Measurements from ENCODE around the gene RBM18. TPM values are rescaled to one million over a fixed set of nuclear protein-coding genes. Genes with fewer than 3 reads are reported as not detected.

RBM18 gene
- polyA plus RNA-seq, 3 donors from 2014 or later, result 20.9 to 26.5 (median 21.8) TPM

DNA sequence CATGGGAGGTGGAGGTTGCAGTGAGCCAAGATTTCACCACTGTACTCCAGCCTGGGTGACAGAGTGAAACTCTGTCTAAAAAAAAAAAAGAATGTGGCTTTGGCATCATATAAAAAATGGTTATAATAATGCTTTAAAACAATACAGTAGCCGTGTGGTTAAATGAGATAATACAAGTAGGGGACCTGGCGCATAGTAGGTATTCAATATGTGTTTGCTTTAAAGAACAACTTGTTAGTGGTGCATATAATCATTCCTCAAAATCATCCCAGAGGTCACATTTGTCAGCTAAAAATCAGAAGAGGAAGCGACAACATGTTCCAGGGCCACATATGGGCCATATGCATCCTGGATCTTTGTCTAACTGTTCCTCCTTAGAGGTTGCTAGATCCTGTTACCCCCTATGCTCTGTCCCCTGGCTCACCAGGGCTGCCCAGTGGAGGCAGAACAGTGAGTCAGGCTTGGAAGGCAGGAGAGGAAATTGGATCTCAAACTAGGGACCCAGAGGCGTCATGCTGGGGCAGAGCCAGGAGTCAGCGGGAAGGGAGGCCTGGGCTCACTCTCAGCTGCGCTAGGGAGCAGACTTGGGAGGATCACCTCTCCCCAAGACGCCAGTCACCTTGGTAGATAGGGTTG lies 63.6 kb downstream of the RBM18 start:
- H3K27me3 Mint-ChIP-seq (ENCODE audit: low read depth in 3 of 3), result peaks cover 0 to 3% (median 2%) of the 10 kb centered on the region in 3 donors
- no peak for DNase-seq
- H3K9me3 Mint-ChIP-seq, result no peaks in the 10 kb centered on the region
- H3K27ac Mint-ChIP-seq, result no peak overlapping the region
- no peak overlapping the region for H3K4me3 Mint-ChIP-seq
- no peaks in the 10 kb centered on the region for H3K4me1 Mint-ChIP-seq
- H3K36me3 Mint-ChIP-seq, result no peaks in the 10 kb centered on the region

- H3K27ac Mint-ChIP-seq, result no peak overlapping the region
- H3K4me1 Mint-ChIP-seq, result no peaks in the 10 kb centered on the region
- peaks cover 0 to 2% (median 2%) of the 10 kb centered on the region in 3 donors for H3K27me3 Mint-ChIP-seq (ENCODE audit: low read depth in 3 of 3)
- H3K4me3 Mint-ChIP-seq, result no peak overlapping the region
- no peaks in the 10 kb centered on the region for H3K36me3 Mint-ChIP-seq
- DNase-seq, result no peak
- no peaks in the 10 kb centered on the region for H3K9me3 Mint-ChIP-seq
These were observed 66.8 kb downstream of the RBM18 start for GRCh38 chr9:122197882-122198281.

DNA sequence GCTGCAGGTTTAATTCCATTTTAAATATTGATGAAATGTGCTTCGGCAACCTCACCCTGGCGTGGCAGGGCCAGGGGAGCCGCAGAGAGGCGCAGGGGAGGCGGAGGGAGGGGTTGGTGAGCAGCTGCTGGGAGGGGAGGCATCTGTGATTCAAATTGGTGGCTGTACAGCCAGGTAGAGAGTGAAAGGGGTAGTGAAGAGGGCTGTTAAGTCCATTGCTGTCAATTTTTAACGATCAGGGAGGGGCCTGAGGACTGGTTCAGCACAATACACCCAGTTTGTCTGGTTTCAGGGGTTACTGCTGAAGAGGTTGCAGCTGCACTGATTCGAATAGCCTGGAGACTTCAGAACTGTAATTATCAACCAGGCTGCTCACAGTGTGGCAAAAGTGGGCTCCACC lies 67.2 kb downstream of the RBM18 start:
- H3K9me3 Mint-ChIP-seq, result no peaks in the 10 kb centered on the region
- H3K27me3 Mint-ChIP-seq (ENCODE audit: low read depth in 3 of 3), result peaks cover 0 to 3% (median 2%) of the 10 kb centered on the region in 3 donors
- no peak overlapping the region for H3K27ac Mint-ChIP-seq
- H3K4me1 Mint-ChIP-seq, result no peaks in the 10 kb centered on the region
- no peak for DNase-seq
- H3K36me3 Mint-ChIP-seq, result no peaks in the 10 kb centered on the region
- H3K4me3 Mint-ChIP-seq, result no peak overlapping the region

- Mint-ChIP-seq H3K4me3 (no peak overlapping the region), H3K27me3 (ENCODE audit: low read depth in 3 of 3) (peaks cover 0 to 5% (median 2%) of the 10 kb centered on the region in 3 donors), H3K36me3 (no peaks in the 10 kb centered on the region), H3K27ac (no peak overlapping the region), H3K9me3 (no peaks in the 10 kb centered on the region), H3K4me1 (no peaks in the 10 kb centered on the region)
- DNase-seq, result no peak
These were observed 68.8 kb downstream of the RBM18 start for GRCh38 chr9:122195875-122196274.

DNA sequence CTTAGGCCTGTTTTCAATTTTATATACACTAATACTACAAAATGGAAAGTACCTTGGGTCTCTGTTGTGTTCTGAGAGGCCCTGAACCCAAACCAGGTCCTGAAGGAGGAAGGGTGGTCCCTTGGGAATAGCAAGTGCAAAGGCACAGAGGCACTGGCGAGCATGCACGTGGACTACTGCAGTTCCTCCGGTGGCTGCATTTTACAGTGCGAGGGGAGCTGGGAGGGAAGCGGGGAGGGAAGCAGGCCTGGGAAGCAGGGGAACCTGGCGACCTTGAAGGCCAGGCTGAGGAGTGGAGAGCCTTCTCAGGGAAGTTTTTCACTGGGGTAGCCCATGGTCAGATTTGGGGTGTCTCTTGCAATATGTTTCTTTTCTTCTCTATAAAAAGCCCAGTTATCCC lies 71.0 kb downstream of the RBM18 start:
- H3K36me3 Mint-ChIP-seq, result no peaks in the 10 kb centered on the region
- peaks cover 0 to 5% (median 0%) of the 10 kb centered on the region in 3 donors for H3K27me3 Mint-ChIP-seq (ENCODE audit: low read depth in 3 of 3)
- no peak for DNase-seq
- H3K4me3 Mint-ChIP-seq, result no peak overlapping the region
- H3K9me3 Mint-ChIP-seq, result no peaks in the 10 kb centered on the region
- H3K27ac Mint-ChIP-seq, result no peak overlapping the region
- H3K4me1 Mint-ChIP-seq, result no peaks in the 10 kb centered on the region

GRCh38 chr9:122192914-122193525 lies 71.6 kb downstream of the RBM18 start:
- no peaks in the 10 kb centered on the region for H3K9me3 Mint-ChIP-seq
- H3K4me1 Mint-ChIP-seq, result no peaks in the 10 kb centered on the region
- DNase-seq, result no peak
- H3K27ac Mint-ChIP-seq, result no peak overlapping the region
- peaks cover 0 to 5% (median 0%) of the 10 kb centered on the region in 3 donors for H3K27me3 Mint-ChIP-seq (ENCODE audit: low read depth in 3 of 3)
- H3K4me3 Mint-ChIP-seq, result no peak overlapping the region
- H3K36me3 Mint-ChIP-seq, result no peaks in the 10 kb centered on the region

DNA sequence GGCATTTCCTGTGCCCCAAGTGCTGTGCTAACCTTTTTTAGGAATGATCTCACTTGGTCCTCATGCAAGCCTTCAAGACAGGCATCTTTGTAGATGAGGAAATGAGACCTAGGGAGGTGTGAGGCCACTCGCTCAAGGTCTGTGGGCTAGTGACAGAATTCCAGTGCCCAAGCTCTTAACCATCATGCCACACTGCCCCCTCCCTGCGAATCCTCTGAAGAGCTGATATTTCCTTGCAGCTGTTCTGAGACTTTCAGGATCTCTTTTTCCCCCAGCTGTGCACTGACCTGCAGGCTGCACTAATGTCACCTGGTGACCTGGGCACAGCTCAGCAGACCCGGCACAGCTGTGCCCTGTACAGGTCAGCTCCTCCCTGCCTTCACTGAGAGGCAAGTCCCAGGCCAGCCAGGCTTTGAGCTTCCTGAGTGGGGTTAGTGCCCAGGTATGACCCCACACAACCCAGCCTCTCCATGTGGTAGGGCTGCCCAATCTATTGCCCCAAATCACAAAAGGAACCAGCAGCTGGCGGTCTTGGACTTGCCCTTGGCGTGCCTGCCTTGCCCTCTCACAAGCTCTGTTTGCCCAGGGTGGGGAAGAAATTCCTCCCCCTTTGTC lies 72.3 kb downstream of the RBM18 start:
- H3K4me1 Mint-ChIP-seq, result no peaks in the 10 kb centered on the region
- H3K36me3 Mint-ChIP-seq, result no peaks in the 10 kb centered on the region
- DNase-seq, result no peak
- no peaks in the 10 kb centered on the region for H3K9me3 Mint-ChIP-seq
- H3K4me3 Mint-ChIP-seq, result no peak overlapping the region
- H3K27me3 Mint-ChIP-seq (ENCODE audit: low read depth in 3 of 3), result peaks cover 0 to 6% (median 0%) of the 10 kb centered on the region in 3 donors
- no peak overlapping the region for H3K27ac Mint-ChIP-seq

DNA sequence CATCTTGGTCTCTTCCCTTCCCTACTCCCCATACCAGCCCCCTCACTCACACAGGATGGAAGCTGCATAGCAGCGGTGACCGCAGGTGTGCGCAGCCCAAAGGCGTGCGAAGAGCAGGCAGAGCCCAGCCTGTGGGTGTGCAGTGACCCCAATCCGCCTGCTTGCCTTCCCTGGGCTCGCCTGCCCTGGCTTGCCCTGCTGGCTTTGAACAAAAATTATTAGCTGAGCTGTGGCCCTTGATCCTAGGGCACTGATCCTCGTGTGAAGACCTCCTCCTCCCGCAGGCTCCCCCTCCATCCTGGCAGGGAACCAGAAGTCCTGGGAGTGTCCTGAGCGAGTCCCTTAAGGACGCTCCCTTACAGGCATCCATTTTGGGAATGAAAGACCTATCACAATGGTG lies 73.1 kb downstream of the RBM18 start:
- Mint-ChIP-seq H3K4me3 (no peak overlapping the region), H3K9me3 (no peaks in the 10 kb centered on the region), H3K27ac (no peak overlapping the region), H3K36me3 (no peaks in the 10 kb centered on the region), H3K4me1 (no peaks in the 10 kb centered on the region), H3K27me3 (ENCODE audit: low read depth in 3 of 3) (peaks cover 0 to 6% (median 0%) of the 10 kb centered on the region in 3 donors)
- no peak for DNase-seq

- H3K27me3 Mint-ChIP-seq (ENCODE audit: low read depth in 3 of 3), result peaks cover 0 to 4% (median 0%) of the 10 kb centered on the region in 3 donors
These were observed 73.9 kb downstream of the RBM18 start for GRCh38 chr9:122190597-122191381.

GRCh38 chr9:122188369-122188768 lies 76.3 kb downstream of the RBM18 start:
- DNase-seq, result no peak
- no peaks in the 10 kb centered on the region for H3K4me1 Mint-ChIP-seq
- no peak overlapping the region for H3K27ac Mint-ChIP-seq
- H3K4me3 Mint-ChIP-seq, result no peak overlapping the region
- peaks cover 0 to 4% (median 0%) of the 10 kb centered on the region in 3 donors for H3K27me3 Mint-ChIP-seq (ENCODE audit: low read depth in 3 of 3)
- no peaks in the 10 kb centered on the region for H3K9me3 Mint-ChIP-seq
- H3K36me3 Mint-ChIP-seq, result no peaks in the 10 kb centered on the region

More at GRCh38 chr9:122190597-122191381, 73.9 kb downstream of the RBM18 start:
- no peak for DNase-seq
- H3K4me3 Mint-ChIP-seq, result no peak overlapping the region
- no peaks in the 10 kb centered on the region for H3K36me3 Mint-ChIP-seq
- H3K9me3 Mint-ChIP-seq, result no peaks in the 10 kb centered on the region
- H3K27ac Mint-ChIP-seq, result no peak overlapping the region
- H3K4me1 Mint-ChIP-seq, result no peaks in the 10 kb centered on the region

Other genes with a start within 250 kb of the RBM18 start
- gene TTLL11, start 171.5 kb downstream of the RBM18 start, polyA plus RNA-seq, result 1 to 10 TPM; 3.1 to 8.3 (median 5.6) TPM
- 10 to 100 TPM; 67.9 to 89.2 (median 79.3) TPM for gene NDUFA8, start 105.1 kb downstream of the RBM18 start, polyA plus RNA-seq
- gene MORN5, start 104.9 kb downstream of the RBM18 start, polyA plus RNA-seq, result not detected
- not detected for gene LHX6, start 35.9 kb downstream of the RBM18 start, polyA plus RNA-seq
- gene MRRF, start within 50 bp of the RBM18 start, polyA plus RNA-seq, result 10 to 100 TPM; 11.5 to 18.4 (median 16.3) TPM
- 1 to 10 TPM; 1.8 to 5.4 (median 2.0) TPM for gene PTGS1, start 106.2 kb upstream of the RBM18 start, polyA plus RNA-seq
- gene OR1J1, start 213.1 kb upstream of the RBM18 start, polyA plus RNA-seq, result not detected
- not detected for gene OR1J2, start 246.0 kb upstream of the RBM18 start, polyA plus RNA-seq